HepG2 (cell line): Measurements from ENCODE around the gene ABCC5. TPM values are rescaled to one million over a fixed set of nuclear protein-coding genes. Genes with fewer than 3 reads are reported as not detected.

ENCODE experiments used
- CBX5 ChIP-seq: sonication (generic); formaldehyde crosslinking; IDR thresholded peaks from 2 replicates; pipeline ENCODE4 v1.4.0; 2020; ENCODE audit warnings: missing genetic modification reagents, borderline replicate concordance
- CHD2 ChIP-seq: IDR thresholded peaks from 2 replicates; pipeline ENCODE4 v1.6.1; 2011; ENCODE audit warnings: low read depth, low read length, improper control_type of control experiment
- CREM ChIP-seq, 2 experiments: sonication (generic) in 1 of 2; formaldehyde crosslinking in 1 of 2; IDR thresholded peaks; 2 replicates each; pipeline versions ENCODE4 v1.4.0 to v1.6.1; 2016 to 2020; ENCODE audit warnings: antibody characterized with exemption in 1 of 2, mild to moderate bottlenecking in 1 of 2, missing genetic modification reagents in 1 of 2
- FLYWCH1 ChIP-seq: sonication (generic); formaldehyde crosslinking; IDR thresholded peaks from 2 replicates; pipeline ENCODE4 v1.8.1; 2023; ENCODE audit warnings: mild to moderate bottlenecking, missing genetic modification reagents
- MZF1 ChIP-seq: sonication (generic); formaldehyde crosslinking; IDR thresholded peaks from 2 replicates; pipeline ENCODE4 v1.8.1; 2023; ENCODE audit warnings: mild to moderate bottlenecking, missing genetic modification reagents, borderline replicate concordance
- POLR2G ChIP-seq: fragments of 200-400 bp; formaldehyde crosslinking; IDR thresholded peaks from 2 replicates; pipeline ENCODE4 v1.6.1; 2018; ENCODE audit warnings: mild to moderate bottlenecking, low read depth, low read length, moderate library complexity
- SIX1 ChIP-seq: sonication (generic); formaldehyde crosslinking; IDR thresholded peaks from 2 replicates; pipeline ENCODE4 v1.4.0; 2020; ENCODE audit warnings: missing genetic modification reagents, borderline replicate concordance
- SMARCC2 ChIP-seq: fragments of 450-650 bp; IDR thresholded peaks from 2 replicates; pipeline ENCODE4 v1.6.1; 2017; ENCODE audit warnings: antibody characterized with exemption, mild to moderate bottlenecking
- SP5 ChIP-seq: IDR thresholded peaks from 2 replicates; pipeline ENCODE4 v1.6.1; 2016; ENCODE audit warnings: low read depth, borderline replicate concordance
- ZBTB8A ChIP-seq: sonication (generic); formaldehyde crosslinking; IDR thresholded peaks from 2 replicates; pipeline ENCODE4 v1.4.0; 2020; ENCODE audit warnings: mild to moderate bottlenecking, low read depth, missing genetic modification reagents, borderline replicate concordance
- ZNF33A ChIP-seq: sonication (generic); formaldehyde crosslinking; IDR thresholded peaks from 2 replicates; pipeline ENCODE4 v1.5.1; 2020; ENCODE audit warnings: missing genetic modification reagents, mild to moderate bottlenecking, moderate library complexity, borderline replicate concordance
- ZNF775 ChIP-seq: sonication (generic); formaldehyde crosslinking; IDR thresholded peaks from 2 replicates; pipeline ENCODE4 v1.4.0; 2020; ENCODE audit warnings: missing genetic modification reagents, mild to moderate bottlenecking, moderate library complexity, borderline replicate concordance
- polyA plus RNA-seq, 8 experiments: library from polyadenylated mRNA; depleted of rRNA in 3 of 8; stranded (reverse) in 7 of 8; unstranded in 1 of 8; fragments of >200 nt; fragmentation: Illumina TruSeq in 4 of 8; extraction: Trizol in 4 of 8; gene quantifications; 2 replicates each; pipeline versions ENCODE4 v1.2.1 to v1.2.3, GENCODE V29; 2011 to 2016; ENCODE audit warnings: low read depth in 4 of 8, missing spikeins in 1 of 8, mixed read lengths in 1 of 8; ENCODE audit not compliant: insufficient read depth in 1 of 8
- total RNA-seq, 5 experiments: library from RNA; depleted of rRNA; stranded (reverse); fragments of >200 nt; fragmentation: Illumina TruSeq; extraction: Trizol; gene quantifications; 2 replicates each; pipeline ENCODE4 v1.2.3, GENCODE V29; 2016; ENCODE audit warnings: low read depth in 1 of 5
- TF ChIP-seq, protein P1 (sequence below): sonication (generic); formaldehyde crosslinking; IDR thresholded peaks from 2 replicates; pipeline ENCODE4 v1.4.0; 2020; ENCODE audit warnings: mild to moderate bottlenecking, low read depth, missing genetic modification reagents
- TF ChIP-seq, protein P2 (sequence below): IDR thresholded peaks from 2 replicates; pipeline ENCODE4 v1.6.1; 2016; ENCODE audit warnings: missing genetic modification reagents, missing compliant biosample characterization
- TF ChIP-seq, protein P3 (sequence below): conservative IDR thresholded peaks from 2 replicates; pipeline ENCODE4 v1.6.1; 2018; ENCODE audit warnings: missing genetic modification reagents
- TF ChIP-seq, protein P4 (sequence below): sonication (generic); formaldehyde crosslinking; IDR thresholded peaks from 2 replicates; pipeline ENCODE4 v1.4.0; 2020; ENCODE audit warnings: missing genetic modification reagents
- TF ChIP-seq, protein P5 (sequence below): sonication (generic); formaldehyde crosslinking; IDR thresholded peaks from 2 replicates; pipeline ENCODE4 v1.8.1; 2023; ENCODE audit warnings: mild to moderate bottlenecking, missing genetic modification reagents
- TF ChIP-seq, protein P6 (sequence below): sonication (generic); formaldehyde crosslinking; IDR thresholded peaks from 2 replicates; pipeline ENCODE4 v1.8.1; 2023; ENCODE audit warnings: mild to moderate bottlenecking, moderate library complexity, missing genetic modification reagents
- TF ChIP-seq, protein P7 (sequence below): sonication (generic); formaldehyde crosslinking; IDR thresholded peaks from 2 replicates; pipeline ENCODE4 v1.5.0; 2020; ENCODE audit warnings: missing genetic modification reagents
- TF ChIP-seq, protein P8 (sequence below): sonication (generic); formaldehyde crosslinking; conservative IDR thresholded peaks from 2 replicates; pipeline ENCODE4 v1.4.0; 2020; ENCODE audit warnings: missing genetic modification reagents

ABCC5 gene
- total and polyA plus RNA-seq, 2 of the 13 experiments (the other 11 are each of a cell fraction or from before 2014, with no cell fraction given) = 12.5 to 12.7 TPM

DNA sequence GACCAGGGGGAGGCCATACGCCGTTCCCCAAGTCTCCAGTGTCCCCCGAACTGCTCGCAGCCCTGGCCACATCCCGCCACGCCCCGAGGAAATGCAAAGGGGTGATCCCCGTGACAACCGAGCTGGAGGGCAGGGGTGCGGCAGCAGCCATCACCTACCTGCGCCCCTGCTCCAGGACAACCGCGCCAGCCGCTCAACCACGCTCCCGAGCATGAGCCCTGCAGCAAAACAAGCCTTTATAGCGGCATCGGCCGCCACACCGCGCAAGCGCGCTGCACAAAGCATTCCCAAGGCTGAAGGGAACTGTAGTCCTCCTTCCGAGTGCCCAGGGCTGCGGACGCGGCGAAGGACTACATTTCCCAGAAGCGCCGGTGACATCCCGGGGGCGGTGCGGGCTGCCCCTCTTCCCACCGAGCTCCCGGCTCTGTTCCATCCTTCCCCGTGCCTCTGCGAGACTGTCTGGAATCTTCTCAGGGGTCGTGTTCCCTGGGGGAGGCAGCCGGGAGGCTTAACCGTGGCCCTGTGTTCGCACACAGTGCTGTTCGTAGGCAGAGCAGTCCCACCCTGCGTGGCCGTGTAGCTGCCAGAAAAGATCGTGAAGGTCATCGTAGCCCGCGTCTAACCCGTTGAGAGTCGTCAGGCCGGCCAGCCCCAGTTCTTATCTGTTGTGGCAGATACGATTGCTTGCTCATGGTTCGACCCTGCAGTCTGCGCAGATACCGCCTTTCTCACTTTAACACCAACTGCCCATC lies at the start of gene ABCC5 (continued):
- TF ChIP-seq ZBTB8A (CRISPR knock-in tag) (0 out of 2 replicates have a peak, but pooled peaks have one; percentile 58), CHD2 (peak; percentile 40; the same call in 1 of the 2 replicates), MZF1 (CRISPR knock-in tag) (no peak), SP5 (peak; percentile 11; the same call in 1 of the 2 replicates), SMARCC2 (no peak), FLYWCH1 (no peak), ZNF775 (CRISPR knock-in tag) (no peak), ZNF33A (no peak), POLR2G (peak; percentile 77; the same call in 1 of the 2 replicates), CBX5 (CRISPR knock-in tag) (peak; percentile 39; the same call in 1 of the 2 replicates), CREM (IDR thresholded peaks at IDR 0.05) (peak; percentile 86), CREM (CRISPR knock-in tag; IDR thresholded peaks at IDR 0.05) (no peak), SIX1 (CRISPR knock-in tag) (no peak)
- TF ChIP-seq, protein P1, sequence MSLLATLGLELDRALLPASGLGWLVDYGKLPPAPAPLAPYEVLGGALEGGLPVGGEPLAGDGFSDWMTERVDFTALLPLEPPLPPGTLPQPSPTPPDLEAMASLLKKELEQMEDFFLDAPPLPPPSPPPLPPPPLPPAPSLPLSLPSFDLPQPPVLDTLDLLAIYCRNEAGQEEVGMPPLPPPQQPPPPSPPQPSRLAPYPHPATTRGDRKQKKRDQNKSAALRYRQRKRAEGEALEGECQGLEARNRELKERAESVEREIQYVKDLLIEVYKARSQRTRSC (CRISPR knock-in tag) = no peak
- TF ChIP-seq, protein P2, sequence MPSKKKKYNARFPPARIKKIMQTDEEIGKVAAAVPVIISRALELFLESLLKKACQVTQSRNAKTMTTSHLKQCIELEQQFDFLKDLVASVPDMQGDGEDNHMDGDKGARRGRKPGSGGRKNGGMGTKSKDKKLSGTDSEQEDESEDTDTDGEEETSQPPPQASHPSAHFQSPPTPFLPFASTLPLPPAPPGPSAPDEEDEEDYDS (CRISPR knock-in tag) = peak; percentile 97
- TF ChIP-seq, protein P3, sequence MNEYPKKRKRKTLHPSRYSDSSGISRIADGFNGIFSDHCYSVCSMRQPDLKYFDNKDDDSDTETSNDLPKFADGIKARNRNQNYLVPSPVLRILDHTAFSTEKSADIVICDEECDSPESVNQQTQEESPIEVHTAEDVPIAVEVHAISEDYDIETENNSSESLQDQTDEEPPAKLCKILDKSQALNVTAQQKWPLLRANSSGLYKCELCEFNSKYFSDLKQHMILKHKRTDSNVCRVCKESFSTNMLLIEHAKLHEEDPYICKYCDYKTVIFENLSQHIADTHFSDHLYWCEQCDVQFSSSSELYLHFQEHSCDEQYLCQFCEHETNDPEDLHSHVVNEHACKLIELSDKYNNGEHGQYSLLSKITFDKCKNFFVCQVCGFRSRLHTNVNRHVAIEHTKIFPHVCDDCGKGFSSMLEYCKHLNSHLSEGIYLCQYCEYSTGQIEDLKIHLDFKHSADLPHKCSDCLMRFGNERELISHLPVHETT = peak; percentile 39; the same call in 1 of the 2 replicates
- TF ChIP-seq, protein P4, sequence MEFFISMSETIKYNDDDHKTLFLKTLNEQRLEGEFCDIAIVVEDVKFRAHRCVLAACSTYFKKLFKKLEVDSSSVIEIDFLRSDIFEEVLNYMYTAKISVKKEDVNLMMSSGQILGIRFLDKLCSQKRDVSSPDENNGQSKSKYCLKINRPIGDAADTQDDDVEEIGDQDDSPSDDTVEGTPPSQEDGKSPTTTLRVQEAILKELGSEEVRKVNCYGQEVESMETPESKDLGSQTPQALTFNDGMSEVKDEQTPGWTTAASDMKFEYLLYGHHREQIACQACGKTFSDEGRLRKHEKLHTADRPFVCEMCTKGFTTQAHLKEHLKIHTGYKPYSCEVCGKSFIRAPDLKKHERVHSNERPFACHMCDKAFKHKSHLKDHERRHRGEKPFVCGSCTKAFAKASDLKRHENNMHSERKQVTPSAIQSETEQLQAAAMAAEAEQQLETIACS = no peak
- TF ChIP-seq, protein P5, sequence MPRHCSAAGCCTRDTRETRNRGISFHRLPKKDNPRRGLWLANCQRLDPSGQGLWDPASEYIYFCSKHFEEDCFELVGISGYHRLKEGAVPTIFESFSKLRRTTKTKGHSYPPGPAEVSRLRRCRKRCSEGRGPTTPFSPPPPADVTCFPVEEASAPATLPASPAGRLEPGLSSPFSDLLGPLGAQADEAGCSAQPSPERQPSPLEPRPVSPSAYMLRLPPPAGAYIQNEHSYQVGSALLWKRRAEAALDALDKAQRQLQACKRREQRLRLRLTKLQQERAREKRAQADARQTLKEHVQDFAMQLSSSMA = no peak
- TF ChIP-seq, protein P6, sequence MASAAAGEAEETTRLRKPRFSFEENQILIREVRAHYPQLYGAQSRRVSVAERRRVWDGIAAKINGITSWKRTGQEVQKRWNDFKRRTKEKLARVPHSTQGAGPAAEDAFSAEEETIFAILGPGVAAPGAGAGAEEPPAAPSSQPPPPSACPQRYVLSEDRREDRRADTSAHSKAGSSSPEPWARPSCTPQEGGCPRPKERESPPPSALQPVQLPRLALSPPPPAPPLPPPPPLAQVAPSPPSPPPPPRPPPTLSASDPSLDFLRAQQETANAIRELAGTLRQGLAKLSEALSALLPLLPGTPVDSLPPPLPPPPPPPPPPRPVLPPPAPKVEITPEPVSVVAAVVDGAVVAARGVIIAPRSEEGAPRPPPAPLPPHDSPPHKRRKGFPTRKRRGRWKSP (CRISPR knock-in tag) = peak; percentile 49; the same call in 1 of the 2 replicates
- TF ChIP-seq, protein P7, sequence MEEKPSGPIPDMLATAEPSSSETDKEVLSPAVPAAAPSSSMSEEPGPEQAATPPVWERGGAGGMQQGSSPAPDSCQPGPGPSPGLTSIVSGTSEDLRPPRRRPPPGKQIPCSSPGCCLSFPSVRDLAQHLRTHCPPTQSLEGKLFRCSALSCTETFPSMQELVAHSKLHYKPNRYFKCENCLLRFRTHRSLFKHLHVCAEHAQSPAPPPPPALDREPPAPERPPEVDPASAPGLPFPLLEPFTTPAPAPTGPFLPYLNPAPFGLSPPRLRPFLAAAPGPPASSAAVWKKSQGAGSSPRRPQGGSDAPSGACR (CRISPR knock-in tag) = peak; percentile 91; the same call in 1 of the 2 replicates
- TF ChIP-seq, protein P8, sequence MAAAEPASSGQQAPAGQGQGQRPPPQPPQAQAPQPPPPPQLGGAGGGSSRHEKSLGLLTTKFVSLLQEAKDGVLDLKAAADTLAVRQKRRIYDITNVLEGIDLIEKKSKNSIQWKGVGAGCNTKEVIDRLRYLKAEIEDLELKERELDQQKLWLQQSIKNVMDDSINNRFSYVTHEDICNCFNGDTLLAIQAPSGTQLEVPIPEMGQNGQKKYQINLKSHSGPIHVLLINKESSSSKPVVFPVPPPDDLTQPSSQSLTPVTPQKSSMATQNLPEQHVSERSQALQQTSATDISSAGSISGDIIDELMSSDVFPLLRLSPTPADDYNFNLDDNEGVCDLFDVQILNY (CRISPR knock-in tag) = no peak
